ENCODE results near the gene ZNF628. TPM values are rescaled to one million over a fixed set of nuclear protein-coding genes. Genes with fewer than 3 reads are reported as not detected.

The ZNF628 gene
- total RNA-seq, 4 donors from 2014 or later, result 2.1 to 12.0 (median 6.5) TPM

GRCh38 chr19:55504981-55505380, 28.6 kb downstream of the ZNF628 start:
- Histone ChIP-seq H3K9me3 (no peaks in the 10 kb centered on the region), H3K4me1 (no peaks in the 10 kb centered on the region), H3K27ac (no peak overlapping the region), H3K36me3 (no peaks in the 10 kb centered on the region), H3K27me3 (no peaks in the 10 kb centered on the region), H3K4me3 (replicated peaks in 1 of 3) (no peak overlapping the region)
- 85% methylated on average over 11 of the region's 11 CpGs for WGBS, 2 donors
- TF ChIP-seq POLR2A (IDR thresholded peaks at IDR 0.05) (no peak), CTCF (IDR thresholded peaks at IDR 0.05) (no peak)
- DNase-seq, result no peak
- intact Hi-C loops (cut with DNase I), result loop anchor here (2.0 to 10.0 kb wide), 2 partner anchors 200 to 362 kb away; no protein-coding TSS in a partner anchor

GRCh38 chr19:55508120-55508519, 31.7 kb downstream of the ZNF628 start:
- no peaks in the 10 kb centered on the region for H3K27me3 ChIP-seq
- no peaks in the 10 kb centered on the region for H3K4me1 ChIP-seq
- TF ChIP-seq CTCF (IDR thresholded peaks at IDR 0.05) (no peak), POLR2A (IDR thresholded peaks at IDR 0.05) (no peak)
- 74 to 81% methylated on average over 10 of the region's 10 CpGs for WGBS, 2 donors
- intact Hi-C loops (cut with DNase I), result loop anchor here (10.0 kb wide), 1 partner anchor 203 kb away; no protein-coding TSS in a partner anchor
- H3K27ac ChIP-seq, result no peak overlapping the region
- no peaks in the 10 kb centered on the region for H3K9me3 ChIP-seq
- no peak overlapping the region for H3K4me3 ChIP-seq (replicated peaks in 1 of 3)
- no peaks in the 10 kb centered on the region for H3K36me3 ChIP-seq
- DNase-seq, result no peak

- TF ChIP-seq CTCF (IDR thresholded peaks at IDR 0.05) (peak; percentile 53 to 98 (median 92)), POLR2A (IDR thresholded peaks at IDR 0.05) (peak in 1 of 2 donors; percentile 50)
- Histone ChIP-seq H3K27ac (peak overlapping the region; percentile 67 to 87 (median 79)), H3K36me3 (no peaks in the 10 kb centered on the region), H3K27me3 (no peaks in the 10 kb centered on the region), H3K4me1 (peaks cover 0 to 4% of the 10 kb centered on the region in 2 donors), H3K9me3 (no peaks in the 10 kb centered on the region), H3K4me3 (replicated peaks in 1 of 3) (peak overlapping the region in 2 of 3 donors; percentile 41 to 56)
- intact Hi-C loops (cut with DNase I), result loop anchor here (5.0 kb wide), 2 partner anchors 90 to 115 kb away; partner anchors contain the start of gene ZNF865
- WGBS, 2 donors, result 16 to 18% methylated on average over 31 to 32 of the region's 61 CpGs
- peak; percentile 90 to 93 for DNase-seq
These were observed 40.6 kb downstream of the ZNF628 start for GRCh38 chr19:55516878-55517620.

- Histone ChIP-seq H3K4me3 (replicated peaks in 1 of 3) (no peak overlapping the region), H3K9me3 (no peaks in the 10 kb centered on the region), H3K4me1 (peaks cover 0 to 4% of the 10 kb centered on the region in 2 donors), H3K27me3 (no peaks in the 10 kb centered on the region), H3K27ac (no peak overlapping the region), H3K36me3 (no peaks in the 10 kb centered on the region)
- intact Hi-C loops (cut with DNase I), result loop anchor here (5.0 kb wide), 2 partner anchors 88 to 113 kb away; partner anchors contain the start of gene ZNF865
- 87 to 88% methylated on average over 10 of the region's 10 CpGs for WGBS, 2 donors
- DNase-seq, result no peak
- no peak for TF ChIP-seq POLR2A (IDR thresholded peaks at IDR 0.05)
- TF ChIP-seq CTCF (IDR thresholded peaks at IDR 0.05), result no peak
These were observed 43.3 kb downstream of the ZNF628 start for GRCh38 chr19:55519451-55520311.
